Measurements from ENCODE around the gene NKD2. TPM values are rescaled to one million over a fixed set of nuclear protein-coding genes. Genes with fewer than 3 reads are reported as not detected.

The NKD2 gene
- total RNA-seq, 1 experiment from 2014 or later = 12.3 TPM

- Histone ChIP-seq H3K27me3 (ENCODE audit: control insufficient read depth, insufficient read depth, low read length) (no peaks in the 10 kb centered on the region), H3K27ac (ENCODE audit: low read length) (no peak overlapping the region), H3K9me3 (ENCODE audit: control insufficient read depth, insufficient read depth, low read depth, low read length) (no peaks in the 10 kb centered on the region), H3K36me3 (ENCODE audit: control insufficient read depth, insufficient read depth, low read length) (no peaks in the 10 kb centered on the region), H3K4me1 (ENCODE audit: control insufficient read depth, insufficient read depth, low read length) (peaks cover 7% of the 10 kb centered on the region; the same call in 1 of the 2 replicates), H3K4me3 (ENCODE audit: low read depth in 2 of 2, low read length in 2 of 2) (no peak overlapping the region)
- no peak for DNase-seq (ENCODE audit: low read depth, low spot score)
- intact Hi-C loops (cut with micrococcal nuclease; ENCODE audit: unreplicated experiment) (no loop called here), in situ Hi-C loops (cut with HindIII; ENCODE audit: low pct_unique_long_range_greater_than_20kb, low sequenced_read_pairs) (no loop called here)
- TF ChIP-seq SIN3A (IDR thresholded peaks at IDR 0.05; ENCODE audit: borderline replicate concordance, insufficient read depth, low read depth, low read length) (no peak), CTCF (IDR thresholded peaks at IDR 0.05) (no peak), TCF7L2 (IDR thresholded peaks at IDR 0.05; ENCODE audit: low read depth, low read length) (no peak), POLR2AphosphoS5 (IDR thresholded peaks at IDR 0.05; ENCODE audit: low read depth, low read length) (no peak)
- TF ChIP-seq, protein P1, sequence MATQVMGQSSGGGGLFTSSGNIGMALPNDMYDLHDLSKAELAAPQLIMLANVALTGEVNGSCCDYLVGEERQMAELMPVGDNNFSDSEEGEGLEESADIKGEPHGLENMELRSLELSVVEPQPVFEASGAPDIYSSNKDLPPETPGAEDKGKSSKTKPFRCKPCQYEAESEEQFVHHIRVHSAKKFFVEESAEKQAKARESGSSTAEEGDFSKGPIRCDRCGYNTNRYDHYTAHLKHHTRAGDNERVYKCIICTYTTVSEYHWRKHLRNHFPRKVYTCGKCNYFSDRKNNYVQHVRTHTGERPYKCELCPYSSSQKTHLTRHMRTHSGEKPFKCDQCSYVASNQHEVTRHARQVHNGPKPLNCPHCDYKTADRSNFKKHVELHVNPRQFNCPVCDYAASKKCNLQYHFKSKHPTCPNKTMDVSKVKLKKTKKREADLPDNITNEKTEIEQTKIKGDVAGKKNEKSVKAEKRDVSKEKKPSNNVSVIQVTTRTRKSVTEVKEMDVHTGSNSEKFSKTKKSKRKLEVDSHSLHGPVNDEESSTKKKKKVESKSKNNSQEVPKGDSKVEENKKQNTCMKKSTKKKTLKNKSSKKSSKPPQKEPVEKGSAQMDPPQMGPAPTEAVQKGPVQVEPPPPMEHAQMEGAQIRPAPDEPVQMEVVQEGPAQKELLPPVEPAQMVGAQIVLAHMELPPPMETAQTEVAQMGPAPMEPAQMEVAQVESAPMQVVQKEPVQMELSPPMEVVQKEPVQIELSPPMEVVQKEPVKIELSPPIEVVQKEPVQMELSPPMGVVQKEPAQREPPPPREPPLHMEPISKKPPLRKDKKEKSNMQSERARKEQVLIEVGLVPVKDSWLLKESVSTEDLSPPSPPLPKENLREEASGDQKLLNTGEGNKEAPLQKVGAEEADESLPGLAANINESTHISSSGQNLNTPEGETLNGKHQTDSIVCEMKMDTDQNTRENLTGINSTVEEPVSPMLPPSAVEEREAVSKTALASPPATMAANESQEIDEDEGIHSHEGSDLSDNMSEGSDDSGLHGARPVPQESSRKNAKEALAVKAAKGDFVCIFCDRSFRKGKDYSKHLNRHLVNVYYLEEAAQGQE (IDR thresholded peaks at IDR 0.05; ENCODE audit: insufficient read depth in 1 of 2, low read depth in 2 of 2, low read length in 1 of 2) = no peak
- ChIA-PET POLR2A (no interaction called here), CTCF (interaction anchor here (0.7 kb wide), 1 partner anchor 37 kb away, joined by 7 read pairs; no protein-coding TSS in a partner anchor)
- BruUV-seq (replicated peaks) = no TSS peak
- ATAC-seq = no peak
Observed at GRCh38 chr5:1003296-1003937, 5.2 kb upstream of the NKD2 start.

DNA sequence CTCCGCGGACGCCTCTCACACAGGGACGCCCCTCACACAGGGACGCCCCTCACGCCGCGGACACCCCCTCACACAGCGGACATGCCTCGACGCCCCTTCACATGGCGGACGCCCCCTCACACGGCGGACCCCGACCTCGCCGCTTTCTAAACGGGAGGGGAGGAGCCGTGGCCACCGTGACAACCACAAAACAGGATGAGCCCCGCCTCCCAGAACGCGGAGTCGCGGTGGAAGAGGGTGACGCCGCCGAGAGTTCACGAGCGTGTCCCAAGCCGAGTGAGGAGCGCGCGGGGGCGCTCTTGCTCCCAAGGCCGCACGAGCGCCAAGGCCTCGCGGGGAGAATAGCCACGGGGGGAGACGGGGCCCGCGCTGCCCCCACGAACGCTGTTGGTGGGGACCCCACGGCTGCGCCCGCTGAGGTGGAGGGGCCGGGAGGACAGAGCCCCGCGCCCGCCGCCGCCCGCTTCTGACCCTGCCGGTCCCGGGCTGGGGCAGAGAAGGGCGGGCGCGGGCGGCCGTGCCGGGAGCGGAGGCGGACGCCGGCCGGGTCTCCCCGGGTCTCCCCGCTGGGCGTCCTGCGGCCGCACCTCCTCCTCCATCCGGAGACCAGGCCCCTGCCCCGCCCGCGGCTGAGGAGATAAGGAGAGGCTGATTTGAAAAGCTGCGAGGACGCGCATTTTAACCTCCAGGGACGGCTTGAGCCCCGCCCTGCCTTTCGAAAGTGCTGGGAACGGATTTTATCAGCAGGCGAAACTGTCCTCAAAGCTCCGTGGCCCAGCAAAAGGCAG lies 3.9 kb upstream of the NKD2 start:
- H3K27me3 ChIP-seq (ENCODE audit: control insufficient read depth, insufficient read depth, low read length) = no peaks in the 10 kb centered on the region
- H3K4me1 ChIP-seq (ENCODE audit: control insufficient read depth, insufficient read depth, low read length) = peaks cover 9% of the 10 kb centered on the region
- ATAC-seq (peak; percentile 83), DNase-seq (ENCODE audit: low read depth, low spot score) (no peak)
- BruUV-seq (replicated peaks) = no TSS peak
- POLR2A ChIA-PET = no interaction called here
- H3K9me3 ChIP-seq (ENCODE audit: control insufficient read depth, insufficient read depth, low read depth, low read length) = no peaks in the 10 kb centered on the region
- TF ChIP-seq POLR2AphosphoS5 (IDR thresholded peaks at IDR 0.05; ENCODE audit: low read depth, low read length) = 0 out of 2 replicates have a peak, but pooled peaks have one; percentile 33
- TF ChIP-seq SIN3A (IDR thresholded peaks at IDR 0.05; ENCODE audit: borderline replicate concordance, insufficient read depth, low read depth, low read length) = no peak
- TF ChIP-seq, protein P1 (IDR thresholded peaks at IDR 0.05; ENCODE audit: insufficient read depth in 1 of 2, low read depth in 2 of 2, low read length in 1 of 2) = no peak
- peak; percentile 92 for TF ChIP-seq CTCF (IDR thresholded peaks at IDR 0.05)
- no peak for TF ChIP-seq TCF7L2 (IDR thresholded peaks at IDR 0.05; ENCODE audit: low read depth, low read length)
- in situ Hi-C loops (cut with HindIII; ENCODE audit: low pct_unique_long_range_greater_than_20kb, low sequenced_read_pairs) = no loop called here
- H3K27ac ChIP-seq (ENCODE audit: low read length) = no peak overlapping the region; the same call in 1 of the 2 replicates
- H3K4me3 ChIP-seq (ENCODE audit: low read depth in 2 of 2, low read length in 2 of 2) = peak overlapping the region; percentile 53 to 58
- H3K36me3 ChIP-seq (ENCODE audit: control insufficient read depth, insufficient read depth, low read length) = no peaks in the 10 kb centered on the region
- intact Hi-C loops (cut with micrococcal nuclease; ENCODE audit: unreplicated experiment) = no loop called here
- CTCF ChIA-PET = no interaction called here

All from Panc1 (cell line).